Dermis microvascular lymphatic vessel endothelial cell (primary cell): Measurements from ENCODE around the gene SEC24B. TPM values are rescaled to one million over a fixed set of nuclear protein-coding genes. Genes with fewer than 3 reads are reported as not detected.
"Not testable (repeated sequence)": the region's sequence is repeated elsewhere in the genome, so short reads cannot be mapped to it uniquely, and the experiment has no call there.

Experiments
- DNase-seq, 2 donors: peaks; one replicate each; pipeline versions ENCODE4 v3.0.0 to v3.0.0-alpha.2; 2010; ENCODE audit warnings: low read depth in 2 of 2
- total RNA-seq: library from RNA; depleted of rRNA; stranded (reverse); fragments of >200 nt; gene quantifications from 2 replicates; pipeline ENCODE4 v1.2.1, GENCODE V29; 2014

The SEC24B gene
- total RNA-seq, 1 donor from 2014 or later: 10.0 TPM

GRCh38 chr4:109432696-109433095 is 919 bp upstream of the SEC24B start:
- DNase-seq: peak in 1 of 2 donors; percentile 40

- DNase-seq: peak in 1 of 2 donors; percentile 50
These were observed 674 bp downstream of the SEC24B start for GRCh38 chr4:109434007-109434971.

GRCh38 chr4:109435635-109436034 is 2.0 kb downstream of the SEC24B start:
- no peak for DNase-seq

GRCh38 chr4:109436504-109436903 is 2.9 kb downstream of the SEC24B start:
- no peak for DNase-seq

- no peak for DNase-seq
These were observed 7.3 kb downstream of the SEC24B start for GRCh38 chr4:109440948-109441347.

GRCh38 chr4:109441862-109442458 is 8.3 kb downstream of the SEC24B start:
- no peak for DNase-seq

GRCh38 chr4:109444182-109444844 is 10.7 kb downstream of the SEC24B start:
- no peak for DNase-seq

- DNase-seq: no peak
These were observed 13.7 kb downstream of the SEC24B start for GRCh38 chr4:109447278-109447677.

- no peak for DNase-seq
These were observed 18.1 kb downstream of the SEC24B start for GRCh38 chr4:109451544-109452273.

- not testable (repeated sequence) for DNase-seq
These were observed 19.5 kb downstream of the SEC24B start for GRCh38 chr4:109453110-109453509.

- DNase-seq: no peak
These were observed 28.7 kb downstream of the SEC24B start for GRCh38 chr4:109462297-109462696.

- DNase-seq: no peak
These were observed 29.2 kb downstream of the SEC24B start for GRCh38 chr4:109462802-109463201.

- DNase-seq: no peak
These were observed 31.5 kb downstream of the SEC24B start for GRCh38 chr4:109465069-109465468.

- DNase-seq: no peak
These were observed 36.3 kb downstream of the SEC24B start for GRCh38 chr4:109469915-109470314.

- peak in 1 of 2 donors; percentile 19 for DNase-seq
These were observed 38.7 kb downstream of the SEC24B start for GRCh38 chr4:109472343-109472761.

- DNase-seq: peak in 1 of 2 donors; percentile 5
These were observed 40.2 kb downstream of the SEC24B start for GRCh38 chr4:109473824-109474223.

GRCh38 chr4:109486007-109486406 is 52.4 kb downstream of the SEC24B start:
- no peak for DNase-seq

GRCh38 chr4:109494563-109494962 is 60.9 kb downstream of the SEC24B start:
- no peak for DNase-seq

- DNase-seq: no peak
These were observed 61.9 kb downstream of the SEC24B start for GRCh38 chr4:109495514-109495913.

- no peak for DNase-seq
These were observed 63.3 kb downstream of the SEC24B start for GRCh38 chr4:109496875-109497274.

- DNase-seq: no peak
These were observed 63.9 kb downstream of the SEC24B start for GRCh38 chr4:109497511-109497910.
